PC-9 (cell line): ENCODE data around the gene OR13C3. TPM values are rescaled to one million over a fixed set of nuclear protein-coding genes. Genes with fewer than 3 reads are reported as not detected.
A peak's percentile ranks its signal among the peaks of the same experiment; 100 is the strongest.

Experiments
- BruUV-seq: library from RNA; stranded (reverse); fragments of 400-500 nt; replicated peaks from 2 replicates; lab custom pipeline; 2021; lab: Mats Ljungman, UMichigan
- CTCF ChIA-PET: fragments of 300-600 bp; sonication (Branson Sonifier 250); formaldehyde crosslinking; loops from one replicate; lab custom pipeline; 2022; ENCODE audit warnings: antibody characterized with exemption; lab: Charles Lee
- POLR2A ChIA-PET: fragments of 300-600 bp; sonication (Branson Sonifier 250); formaldehyde crosslinking; loops from one replicate; lab custom pipeline; 2022; ENCODE audit warnings: antibody characterized with exemption; ENCODE audit not compliant: unreplicated experiment; lab: Charles Lee
- DNase-seq, 2 experiments: peaks; one replicate each; pipeline versions ENCODE4 v3.0.0 to v3.0.0-alpha.2; 2015 to 2022; ENCODE audit warnings: mixed read lengths in 1 of 2
- H2AFZ ChIP-seq: fragments of 200-600 bp; sonication (generic); 2 replicates; pipeline ENCODE4 v1.8.1; 2017; ENCODE audit warnings: antibody characterized with exemption
- H3F3A ChIP-seq: fragments of 200-600 bp; sonication (generic); 2 replicates; pipeline ENCODE4 v1.8.1; 2017; ENCODE audit warnings: antibody characterized with exemption, mild to moderate bottlenecking, low read depth; ENCODE audit not compliant: insufficient read depth
- H3K27ac ChIP-seq: fragments of 200-600 bp; sonication (generic); 2 replicates; pipeline ENCODE4 v1.6.1; 2016; ENCODE audit warnings: mixed run types
- H3K27me3 ChIP-seq: fragments of 200-600 bp; sonication (generic); 2 replicates; pipeline ENCODE4 v1.6.1; 2016; ENCODE audit warnings: low read depth, mixed run types; ENCODE audit not compliant: insufficient read depth
- H3K36me3 ChIP-seq: fragments of 200-600 bp; sonication (generic); 2 replicates; pipeline ENCODE4 v1.6.1; 2016; ENCODE audit warnings: low read depth, mixed run types
- H3K4me1 ChIP-seq: fragments of 200-600 bp; sonication (generic); replicated peaks from 2 replicates; pipeline ENCODE4 v1.6.1; 2016; ENCODE audit warnings: mixed run types; ENCODE audit not compliant: insufficient read depth
- H3K4me2 ChIP-seq: fragments of 200-600 bp; sonication (generic); 2 replicates; pipeline ENCODE4 v1.6.1; 2017; ENCODE audit warnings: mixed run types
- H3K4me3 ChIP-seq: fragments of 200-600 bp; sonication (generic); 2 replicates; pipeline ENCODE4 v1.6.1; 2016; ENCODE audit warnings: mixed run types
- H3K79me2 ChIP-seq: fragments of 200-600 bp; sonication (generic); 2 replicates; pipeline ENCODE4 v1.6.1; 2017; ENCODE audit warnings: low read depth, mixed run types
- H3K9me2 ChIP-seq: fragments of 200-600 bp; sonication (generic); 2 replicates; pipeline ENCODE4 v1.8.1; 2017; ENCODE audit warnings: mild to moderate bottlenecking; ENCODE audit not compliant: insufficient read depth
- H3K9me3 ChIP-seq: fragments of 200-600 bp; sonication (generic); 2 replicates; pipeline ENCODE4 v1.8.1; 2016; ENCODE audit warnings: low read depth; ENCODE audit not compliant: insufficient read depth
- H4K20me1 ChIP-seq: fragments of 200-600 bp; sonication (generic); 2 replicates; pipeline ENCODE4 v1.8.1; 2017; ENCODE audit not compliant: insufficient read depth
- CTCF ChIP-seq: fragments of 200-600 bp; sonication (generic); conservative IDR thresholded peaks from 2 replicates; pipeline ENCODE4 v1.6.1; 2017; ENCODE audit warnings: mixed run types, antibody characterized with exemption, mild to moderate bottlenecking, moderate library complexity
- EZH2 ChIP-seq: fragments of 200-600 bp; sonication (generic); IDR thresholded peaks from 2 replicates; pipeline ENCODE4 v1.8.0; 2017; ENCODE audit warnings: antibody characterized with exemption, low read depth
- intact Hi-C: fragments of 100-400 bp; cut with micrococcal nuclease; formaldehyde crosslinking; loops from one replicate; pipeline ENCODE4 v1.10.0; 2022; ENCODE audit not compliant: unreplicated experiment
- total RNA-seq: library from RNA; stranded (reverse); gene quantifications from 2 replicates; pipeline ENCODE4 v1.2.3, GENCODE V29; 2021

The OR13C3 gene
- total RNA-seq, 1 experiment from 2014 or later = not detected

GRCh38 chr9:104575456-104575855, 38.8 kb upstream of the OR13C3 start:
- H3K9me3 ChIP-seq = no peaks in the 10 kb centered on the region; the same call in 1 of the 2 replicates
- H3K4me2 ChIP-seq = no peak overlapping the region
- no peaks in the 10 kb centered on the region for H4K20me1 ChIP-seq
- no peaks in the 10 kb centered on the region for H3K36me3 ChIP-seq
- BruUV-seq = no TSS peak
- H2AFZ ChIP-seq = no peak overlapping the region
- peaks cover 6% of the 10 kb centered on the region; the same call in 1 of the 2 replicates for H3K9me2 ChIP-seq
- H3K27ac ChIP-seq = no peak overlapping the region
- CTCF ChIA-PET = no interaction called here
- H3K79me2 ChIP-seq = no peaks in the 10 kb centered on the region
- no peaks in the 10 kb centered on the region for H3F3A ChIP-seq
- DNase-seq = no peak
- TF ChIP-seq CTCF (no peak), EZH2 (no peak)
- H3K27me3 ChIP-seq = no peaks in the 10 kb centered on the region
- no peak overlapping the region for H3K4me3 ChIP-seq
- POLR2A ChIA-PET = no interaction called here
- intact Hi-C loops = no loop called here
- no peaks in the 10 kb centered on the region for H3K4me1 ChIP-seq

- intact Hi-C loops = no loop called here
- no peaks in the 10 kb centered on the region for H3K27me3 ChIP-seq
Observed at GRCh38 chr9:104572612-104573011, 36.0 kb upstream of the OR13C3 start.

GRCh38 chr9:104568868-104569267, 32.2 kb upstream of the OR13C3 start, which contains the start of gene OR13C8:
TSS of gene OR13C8 (plus strand) at chr9:104569168. CDS start at chr9:104569168, 0 bp downstream.
- Histone ChIP-seq H3F3A (no peaks in the 10 kb centered on the region), H3K4me3 (no peak within 1 kb of the TSS), H3K4me2 (no peak within 1 kb of the TSS), H3K9me2 (no peaks in the 10 kb centered on the region; the same call in 1 of the 2 replicates), H3K9me3 (no peaks in the 10 kb centered on the region; the same call in 1 of the 2 replicates), H3K36me3 (no peaks in the 10 kb centered on the region), H2AFZ (0 out of 2 replicates have a peak within 1 kb of the TSS, but pooled peaks have one; percentile 39), H3K79me2 (no peaks in the 10 kb centered on the region), H4K20me1 (no peaks in the 10 kb centered on the region), H3K27ac (no peak within 1 kb of the TSS), H3K27me3 (no peaks in the 10 kb centered on the region), H3K4me1 (no peaks in the 10 kb centered on the region)
- no TSS peak for BruUV-seq
- intact Hi-C loops = no loop called here
- ChIA-PET CTCF (no interaction called here), POLR2A (no interaction called here)
- TF ChIP-seq EZH2 (no peak), CTCF (no peak)
- no peak for DNase-seq

More at GRCh38 chr9:104572612-104573011, 36.0 kb upstream of the OR13C3 start:
- Histone ChIP-seq H3F3A (no peaks in the 10 kb centered on the region), H3K4me2 (no peak overlapping the region), H3K79me2 (no peaks in the 10 kb centered on the region), H4K20me1 (no peaks in the 10 kb centered on the region), H3K27ac (no peak overlapping the region), H3K36me3 (no peaks in the 10 kb centered on the region), H3K9me3 (no peaks in the 10 kb centered on the region; the same call in 1 of the 2 replicates), H2AFZ (no peak overlapping the region), H3K9me2 (no peaks in the 10 kb centered on the region; the same call in 1 of the 2 replicates), H3K4me3 (no peak overlapping the region), H3K4me1 (no peaks in the 10 kb centered on the region)
- no TSS peak for BruUV-seq
- ChIA-PET CTCF (no interaction called here), POLR2A (no interaction called here)
- DNase-seq = no peak
- TF ChIP-seq EZH2 (no peak), CTCF (no peak)
